Endothelial cell (in vitro differentiated cells): ENCODE results near the gene PRKACB. TPM values are rescaled to one million over a fixed set of nuclear protein-coding genes. Genes with fewer than 3 reads are reported as not detected.

ENCODE experiments used
- DNase-seq: peaks from one replicate; pipeline ENCODE4 v3.0.0; 2021; ENCODE audit warnings: low spot score
- H3K27ac Mint-ChIP-seq: one replicate; pipeline ENCODE4 v1.8.0; 2021; ENCODE audit warnings: mixed read lengths, inconsistent platforms; ENCODE audit not compliant: unreplicated experiment
- H3K27me3 Mint-ChIP-seq: one replicate; pipeline ENCODE4 v1.8.0; 2021; ENCODE audit warnings: mild to moderate bottlenecking, moderate library complexity, mixed read lengths, inconsistent platforms; ENCODE audit not compliant: unreplicated experiment
- H3K36me3 Mint-ChIP-seq: one replicate; pipeline ENCODE4 v1.8.0; 2021; ENCODE audit warnings: mild to moderate bottlenecking, low read depth, mixed read lengths, inconsistent platforms; ENCODE audit not compliant: unreplicated experiment
- H3K4me1 Mint-ChIP-seq: one replicate; pipeline ENCODE4 v1.8.0; 2021; ENCODE audit warnings: mild to moderate bottlenecking, mixed read lengths, inconsistent platforms; ENCODE audit not compliant: unreplicated experiment
- H3K4me3 Mint-ChIP-seq: one replicate; pipeline ENCODE4 v1.8.0; 2021; ENCODE audit warnings: mild to moderate bottlenecking, mixed read lengths, inconsistent platforms; ENCODE audit not compliant: unreplicated experiment
- H3K9me3 Mint-ChIP-seq: one replicate; pipeline ENCODE4 v1.8.0; 2021; ENCODE audit warnings: mixed read lengths, inconsistent platforms; ENCODE audit not compliant: unreplicated experiment
- CTCF ChIP-seq: fragments of 200-600 bp; sonication (generic); IDR thresholded peaks from one replicate; pipeline ENCODE4 v1.5.0; 2021; ENCODE audit warnings: antibody characterized with exemption; ENCODE audit not compliant: unreplicated experiment
- total RNA-seq: library from RNA; stranded (reverse); fragmentation: NEBNext Ultra II Directional; extraction: Animal tissue kit (Norgen Biotek cat#: 25700); gene quantifications from one replicate; pipeline ENCODE4 v1.2.1, GENCODE V29; 2021; ENCODE audit not compliant: unreplicated experiment

Gene PRKACB
- total RNA-seq, 1 donor from 2014 or later, result 19.7 TPM

- no peak for DNase-seq
- Mint-ChIP-seq H3K9me3 (no peaks in the 10 kb centered on the region), H3K27ac (no peak overlapping the region), H3K4me3 (no peak overlapping the region), H3K36me3 (no peaks in the 10 kb centered on the region), H3K27me3 (no peaks in the 10 kb centered on the region), H3K4me1 (peaks cover 8% of the 10 kb centered on the region)
- TF ChIP-seq CTCF, result no peak
Measured at GRCh38 chr1:84271441-84272151, 127.5 kb downstream of the PRKACB start.

- Mint-ChIP-seq H3K4me1 (peaks cover 8% of the 10 kb centered on the region), H3K27me3 (no peaks in the 10 kb centered on the region), H3K27ac (no peak overlapping the region), H3K36me3 (no peaks in the 10 kb centered on the region), H3K4me3 (no peak overlapping the region), H3K9me3 (no peaks in the 10 kb centered on the region)
- TF ChIP-seq CTCF, result no peak
- no peak for DNase-seq
Measured at GRCh38 chr1:84272401-84272800, 128.3 kb downstream of the PRKACB start.

- Mint-ChIP-seq H3K9me3 (no peaks in the 10 kb centered on the region), H3K4me3 (no peak overlapping the region), H3K4me1 (no peaks in the 10 kb centered on the region), H3K27ac (no peak overlapping the region), H3K36me3 (no peaks in the 10 kb centered on the region), H3K27me3 (no peaks in the 10 kb centered on the region)
- DNase-seq, result no peak
- no peak for TF ChIP-seq CTCF
Measured at GRCh38 chr1:84277343-84278059, 133.4 kb downstream of the PRKACB start.

GRCh38 chr1:84278905-84279304, 134.8 kb downstream of the PRKACB start:
- no peaks in the 10 kb centered on the region for H3K36me3 Mint-ChIP-seq
- no peaks in the 10 kb centered on the region for H3K4me1 Mint-ChIP-seq
- no peak overlapping the region for H3K27ac Mint-ChIP-seq
- H3K27me3 Mint-ChIP-seq, result no peaks in the 10 kb centered on the region
- no peak for DNase-seq
- no peak for TF ChIP-seq CTCF
- H3K9me3 Mint-ChIP-seq, result no peaks in the 10 kb centered on the region
- H3K4me3 Mint-ChIP-seq, result no peak overlapping the region

GRCh38 chr1:84280912-84281311, 136.8 kb downstream of the PRKACB start:
- H3K27ac Mint-ChIP-seq, result no peak overlapping the region
- H3K27me3 Mint-ChIP-seq, result no peaks in the 10 kb centered on the region
- TF ChIP-seq CTCF, result no peak
- no peaks in the 10 kb centered on the region for H3K36me3 Mint-ChIP-seq
- H3K9me3 Mint-ChIP-seq, result no peaks in the 10 kb centered on the region
- H3K4me3 Mint-ChIP-seq, result no peak overlapping the region
- no peaks in the 10 kb centered on the region for H3K4me1 Mint-ChIP-seq
- DNase-seq, result no peak
